Activated naive CD4-positive, alpha-beta T cell treated with anti-CD3 and anti-CD28 coated beads for 36 hours (primary cell): ENCODE results near the gene CNIH2. TPM values are rescaled to one million over a fixed set of nuclear protein-coding genes. Genes with fewer than 3 reads are reported as not detected.

Experiments
- CTCF ChIA-PET: fragments of 350-600 bp; sonication (Branson Sonifier 250); formaldehyde crosslinking; loops from one replicate; lab custom pipeline; 2021; ENCODE audit warnings: antibody characterized with exemption; lab: Charles Lee
- DNase-seq: peaks from one replicate; pipeline ENCODE4 v3.0.0-alpha.2; 2020
- H3K27ac Mint-ChIP-seq: one replicate; pipeline ENCODE4 v1.8.0; 2021; ENCODE audit warnings: mild to moderate bottlenecking, mixed read lengths
- H3K27me3 Mint-ChIP-seq: one replicate; pipeline ENCODE4 v1.8.0; 2021; ENCODE audit warnings: low read depth, mixed read lengths
- H3K36me3 Mint-ChIP-seq: one replicate; pipeline ENCODE4 v1.8.0; 2021; ENCODE audit warnings: low read depth, mixed read lengths
- H3K4me1 Mint-ChIP-seq: one replicate; pipeline ENCODE4 v1.8.0; 2021; ENCODE audit warnings: low read depth, mixed read lengths
- H3K4me3 Mint-ChIP-seq: one replicate; pipeline ENCODE4 v1.8.0; 2021; ENCODE audit warnings: mild to moderate bottlenecking, moderate library complexity, mixed read lengths
- H3K9me3 Mint-ChIP-seq: one replicate; pipeline ENCODE4 v1.8.0; 2021; ENCODE audit warnings: mixed read lengths
- intact Hi-C: fragments of 100-400 bp; cut with micrococcal nuclease; formaldehyde crosslinking; loops from one replicate; pipeline ENCODE4 v1.15.1; 2023
- total RNA-seq, 2 experiments: library from RNA; stranded (reverse); gene quantifications; one replicate each; pipeline ENCODE4 v1.2.3, GENCODE V29; 2021

Gene CNIH2
- total RNA-seq, 2 experiments from 2014 or later = 1.2 to 1.6 TPM

DNA sequence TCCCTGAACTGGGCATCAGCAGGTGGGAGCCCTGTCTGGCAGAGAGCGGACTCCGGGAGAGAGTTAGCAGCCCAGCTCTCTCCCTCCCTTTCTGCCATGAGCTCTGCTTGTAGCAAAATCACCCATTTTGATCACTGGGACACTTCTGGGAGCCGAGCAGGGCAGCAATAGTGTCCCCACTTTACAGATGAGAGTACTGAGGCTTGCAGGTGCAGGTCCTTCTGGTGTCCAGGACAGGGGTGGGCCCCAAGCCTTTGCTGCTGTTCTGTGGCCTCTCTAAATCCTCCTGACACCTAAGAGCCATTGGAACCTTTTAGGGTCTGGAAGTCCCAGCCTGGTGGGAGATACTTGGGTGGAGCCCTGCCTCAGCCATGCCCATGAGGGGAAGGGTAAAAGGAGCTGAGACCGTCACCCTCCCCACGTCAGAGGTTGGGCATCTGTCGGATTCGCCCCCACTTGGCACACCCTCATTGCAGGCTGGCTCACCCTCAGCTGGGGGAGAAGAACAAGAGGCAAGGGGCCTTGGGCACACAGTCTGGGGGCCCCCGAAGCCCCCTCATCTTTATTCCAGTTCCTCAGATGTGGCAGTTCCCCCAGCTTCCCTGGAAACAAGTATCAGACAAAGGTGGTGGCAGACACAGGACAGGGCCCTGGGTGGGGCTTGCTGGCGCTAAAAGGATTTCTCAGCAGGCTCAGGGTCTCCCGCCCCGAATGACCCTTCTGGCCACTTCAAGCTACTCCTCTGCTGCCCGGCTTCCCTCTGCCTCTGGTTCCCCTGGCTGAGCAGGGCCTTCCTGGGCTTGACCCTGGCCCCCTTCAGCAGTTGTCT, 53.8 kb downstream of the CNIH2 start:
- H3K9me3 Mint-ChIP-seq = no peaks in the 10 kb centered on the region
- no peak overlapping the region for H3K4me3 Mint-ChIP-seq
- intact Hi-C loops = no loop called here
- CTCF ChIA-PET = interaction anchor here (0.7 to 4.0 kb wide), 4 partner anchors 10 to 58 kb away, joined by 3 to 39 read pairs (median 4); no protein-coding TSS in a partner anchor
- no peaks in the 10 kb centered on the region for H3K36me3 Mint-ChIP-seq
- H3K27ac Mint-ChIP-seq = no peak overlapping the region
- DNase-seq = no peak
- peaks cover 34% of the 10 kb centered on the region for H3K4me1 Mint-ChIP-seq
- no peaks in the 10 kb centered on the region for H3K27me3 Mint-ChIP-seq

DNA sequence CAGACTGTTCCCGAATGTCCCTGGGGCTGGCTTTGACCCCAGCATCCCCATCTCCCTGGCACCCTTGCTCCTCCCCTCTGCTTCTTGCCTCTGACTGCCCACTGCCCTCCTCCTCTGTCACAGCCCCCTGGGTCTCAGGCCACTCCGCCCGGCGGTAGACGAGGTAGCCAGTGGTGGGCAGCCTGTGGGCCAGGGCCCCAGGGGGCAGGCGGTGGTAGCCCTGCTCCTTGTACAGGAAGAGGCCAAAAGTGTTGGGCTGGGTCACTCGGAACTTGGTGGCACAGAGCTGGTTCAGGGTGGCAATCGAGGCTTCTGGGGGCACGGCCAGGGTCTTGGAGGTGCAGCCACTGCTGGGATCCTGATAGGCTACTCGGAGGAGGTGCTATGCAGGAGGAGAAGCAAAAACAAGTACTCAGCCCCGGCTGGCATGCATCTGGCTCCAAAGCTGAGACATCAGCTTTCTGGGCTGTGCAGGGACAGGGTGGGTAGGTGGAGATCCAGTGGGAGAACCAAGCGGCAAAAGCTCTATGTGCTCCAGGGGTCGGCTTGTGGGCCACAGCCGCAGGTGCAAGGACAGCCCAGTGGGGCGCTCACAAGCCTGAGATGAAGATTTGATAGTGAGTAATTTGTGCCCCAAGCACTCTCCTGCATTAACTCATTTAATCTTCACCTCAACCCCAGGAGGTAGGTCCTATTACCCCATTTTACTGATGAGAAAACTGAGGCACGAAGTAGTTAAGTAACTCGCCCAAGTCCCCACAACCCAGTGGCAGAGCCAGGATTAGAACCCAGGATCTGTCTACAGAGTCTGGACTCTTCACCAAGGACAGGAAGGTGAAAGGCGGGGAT, 54.6 kb downstream of the CNIH2 start:
- intact Hi-C loops = no loop called here
- DNase-seq = peak; percentile 3
- no peak overlapping the region for H3K4me3 Mint-ChIP-seq
- H3K4me1 Mint-ChIP-seq = peaks cover 35% of the 10 kb centered on the region
- H3K27ac Mint-ChIP-seq = no peak overlapping the region
- H3K36me3 Mint-ChIP-seq = no peaks in the 10 kb centered on the region
- CTCF ChIA-PET = interaction anchor here (1.3 to 4.0 kb wide), 3 partner anchors 9 to 21 kb away, joined by 3 to 39 read pairs (median 3); no protein-coding TSS in a partner anchor
- no peaks in the 10 kb centered on the region for H3K9me3 Mint-ChIP-seq
- H3K27me3 Mint-ChIP-seq = no peaks in the 10 kb centered on the region

DNA sequence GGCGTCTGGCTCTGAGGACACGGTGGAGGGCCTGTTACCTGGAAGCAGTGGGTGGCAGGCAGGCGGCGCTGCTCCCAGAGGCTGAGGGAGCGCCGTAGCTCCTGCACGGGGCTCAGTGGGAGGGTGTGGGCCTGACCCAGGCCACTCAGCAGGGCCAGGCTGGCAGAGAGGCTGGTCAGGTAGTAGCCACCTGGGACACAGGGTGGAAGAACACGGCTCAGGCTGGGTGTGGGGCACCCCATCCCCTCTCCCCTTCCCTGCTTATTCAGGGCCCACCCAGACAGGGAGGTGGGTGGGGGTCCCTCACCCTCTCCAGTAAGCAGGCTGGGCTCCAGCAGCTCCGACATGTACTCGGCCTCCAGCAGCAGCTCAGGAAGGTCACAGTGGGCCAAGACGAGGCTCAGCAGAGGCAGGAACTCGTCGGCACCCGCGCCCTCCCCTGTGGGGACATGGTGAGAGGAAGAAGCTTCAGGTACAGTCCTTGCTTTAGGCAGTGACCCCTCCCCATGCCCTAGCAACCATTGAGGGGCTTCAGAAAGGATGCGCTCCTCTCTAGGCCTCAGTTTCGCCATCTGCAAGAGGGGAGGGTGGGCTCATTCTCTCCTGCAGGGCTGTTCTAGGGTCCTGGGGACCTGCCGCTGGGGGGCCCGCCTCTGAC, 55.4 kb downstream of the CNIH2 start:
- Mint-ChIP-seq H3K4me3 (no peak overlapping the region), H3K4me1 (peaks cover 28% of the 10 kb centered on the region), H3K27ac (no peak overlapping the region), H3K27me3 (no peaks in the 10 kb centered on the region), H3K36me3 (no peaks in the 10 kb centered on the region), H3K9me3 (no peaks in the 10 kb centered on the region)
- CTCF ChIA-PET = interaction anchor here (3.3 kb wide), 1 partner anchor 22 kb away, joined by 21 read pairs; no protein-coding TSS in a partner anchor
- intact Hi-C loops = no loop called here
- DNase-seq = peak; percentile 3

Other genes with a start within 250 kb of the CNIH2 start
- under 1 TPM in 1 of 2 experiments, not detected in 1; 0.17 TPM for gene GAL3ST3, start 229.0 kb upstream of the CNIH2 start, total RNA-seq
- 100 to 1,000 TPM; 319 to 321 TPM for gene SF3B2, start 225.8 kb upstream of the CNIH2 start, total RNA-seq
- 10 to 100 TPM; 77.8 to 80.7 TPM for gene PACS1, start 207.9 kb upstream of the CNIH2 start, total RNA-seq
- 10 to 100 TPM; 36.9 to 41.7 TPM for gene KLC2, start 20.5 kb upstream of the CNIH2 start, total RNA-seq
- 100 to 1,000 TPM; 112 to 115 TPM for gene RAB1B, start 9.5 kb upstream of the CNIH2 start, total RNA-seq
- 10 to 100 TPM; 45.9 to 49.7 TPM for gene YIF1A, start 11.0 kb downstream of the CNIH2 start, total RNA-seq
- gene TMEM151A, start 13.7 kb downstream of the CNIH2 start, total RNA-seq = not detected
- gene CD248, start 38.9 kb downstream of the CNIH2 start, total RNA-seq = under 1 TPM; 0.15 to 0.26 TPM
- 1 to 10 TPM; 2.0 to 2.6 TPM for gene RIN1, start 58.3 kb downstream of the CNIH2 start, total RNA-seq
- gene BRMS1, start 66.9 kb downstream of the CNIH2 start, total RNA-seq = 10 to 100 TPM; 24.0 to 25.3 TPM
- 1 to 10 TPM; 5.4 to 5.8 TPM for gene B4GAT1, start 69.5 kb downstream of the CNIH2 start, total RNA-seq
- gene SLC29A2, start 93.6 kb downstream of the CNIH2 start, total RNA-seq = 1 to 10 TPM; 6.6 to 7.4 TPM
- gene NPAS4, start 142.9 kb downstream of the CNIH2 start, total RNA-seq = not detected
- gene MRPL11, start 160.7 kb downstream of the CNIH2 start, total RNA-seq = 100 to 1,000 TPM; 143 to 144 TPM
- gene PELI3, start 188.7 kb downstream of the CNIH2 start, total RNA-seq = 1 to 10 TPM; 2.3 to 2.4 TPM
- gene DPP3, start 202.3 kb downstream of the CNIH2 start, total RNA-seq = 10 to 100 TPM; 73.8 to 80.1 TPM
- 10 to 100 TPM; 10.1 to 10.9 TPM for gene BBS1, start 232.5 kb downstream of the CNIH2 start, total RNA-seq